GM18907 (cell line): Measurements from ENCODE around the gene CADM1.

Source experiments
- ATAC-seq: cut with Tn5 transposase; IDR thresholded peaks from one replicate; pipeline ENCODE4 v1.9.1; 2021; ENCODE audit warnings: mild to moderate bottlenecking, moderate library complexity; ENCODE audit not compliant: unreplicated experiment

Gene CADM1

DNA sequence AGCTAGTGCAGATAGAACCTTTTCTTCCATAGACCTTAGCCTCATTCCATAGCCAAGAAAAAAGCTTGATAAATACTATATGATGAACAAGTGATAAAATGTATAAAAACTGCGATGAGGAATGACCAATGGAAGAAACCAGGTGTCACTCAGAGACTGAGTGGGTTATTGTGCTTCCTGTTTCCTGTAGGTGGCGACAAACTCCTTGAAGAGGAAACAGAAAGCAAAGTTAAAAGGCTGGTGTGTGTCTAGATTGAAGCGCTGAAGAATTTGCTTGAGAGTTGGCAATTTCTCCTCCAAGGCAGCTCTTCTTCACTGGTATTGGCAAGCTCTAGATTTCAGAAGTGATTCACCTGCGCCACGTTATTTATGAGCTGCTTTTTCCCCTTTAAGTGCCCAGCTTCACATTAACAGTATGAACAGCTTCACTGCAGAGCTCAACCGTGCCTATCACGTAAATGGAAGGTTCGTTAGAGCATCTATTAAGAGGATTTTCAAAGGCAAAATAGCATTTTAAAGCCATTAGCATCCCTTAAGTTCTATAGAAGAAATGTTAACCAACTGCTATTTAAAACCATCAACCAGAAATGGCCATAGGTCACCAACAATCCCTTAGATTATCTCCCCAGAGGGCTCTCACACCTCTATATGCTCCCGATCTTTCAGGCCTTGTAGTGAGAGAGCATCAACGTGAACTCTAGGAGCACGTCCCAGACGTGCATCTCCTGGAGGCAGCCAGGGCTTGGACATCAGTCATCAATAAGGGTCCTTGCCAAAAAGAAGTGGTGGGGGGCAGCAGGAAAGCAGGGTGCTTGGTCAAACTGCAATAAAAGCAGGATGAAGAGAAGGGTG lies 179.4 kb downstream of the CADM1 start:
- ATAC-seq: no peak

- no peak for ATAC-seq
Observed at GRCh38 chr11:115322553-115323203, 181.5 kb downstream of the CADM1 start.

- no peak for ATAC-seq
Observed at GRCh38 chr11:115321605-115322289, 182.5 kb downstream of the CADM1 start.

GRCh38 chr11:115317277-115318185 lies 186.7 kb downstream of the CADM1 start:
- ATAC-seq: no peak

- ATAC-seq: no peak
Observed at GRCh38 chr11:115316696-115317095, 187.5 kb downstream of the CADM1 start.

- ATAC-seq: no peak
Observed at GRCh38 chr11:115314330-115314920, 189.8 kb downstream of the CADM1 start.

DNA sequence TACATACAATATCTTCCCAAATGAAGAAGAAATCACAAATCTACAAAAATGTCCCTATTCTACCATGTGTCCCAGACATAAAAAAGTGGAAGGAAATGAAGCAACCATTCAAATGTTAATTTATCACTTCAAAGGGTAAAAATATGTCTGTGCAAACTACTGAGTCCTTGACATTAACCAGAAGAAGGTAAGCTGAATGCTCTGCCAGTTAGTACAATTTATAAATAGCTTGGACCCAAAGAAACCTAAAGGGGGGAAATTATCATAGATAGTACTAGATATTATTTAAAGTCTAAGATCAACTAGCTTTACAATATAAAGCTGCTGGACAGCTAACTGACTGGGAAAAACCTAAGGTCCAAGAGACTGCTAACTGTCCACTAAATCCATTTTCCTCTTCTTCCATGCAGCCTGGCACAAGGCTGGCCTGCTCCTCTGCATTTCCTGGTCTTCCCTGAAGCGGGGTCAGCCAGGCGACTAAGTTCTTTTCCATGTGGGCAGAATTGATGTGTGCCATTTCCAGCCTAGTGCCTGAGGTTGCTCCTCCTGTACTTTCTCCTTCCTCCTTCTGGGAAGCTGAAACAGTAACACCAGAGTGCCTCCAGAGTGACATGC lies 190.9 kb downstream of the CADM1 start:
- no peak for ATAC-seq

DNA sequence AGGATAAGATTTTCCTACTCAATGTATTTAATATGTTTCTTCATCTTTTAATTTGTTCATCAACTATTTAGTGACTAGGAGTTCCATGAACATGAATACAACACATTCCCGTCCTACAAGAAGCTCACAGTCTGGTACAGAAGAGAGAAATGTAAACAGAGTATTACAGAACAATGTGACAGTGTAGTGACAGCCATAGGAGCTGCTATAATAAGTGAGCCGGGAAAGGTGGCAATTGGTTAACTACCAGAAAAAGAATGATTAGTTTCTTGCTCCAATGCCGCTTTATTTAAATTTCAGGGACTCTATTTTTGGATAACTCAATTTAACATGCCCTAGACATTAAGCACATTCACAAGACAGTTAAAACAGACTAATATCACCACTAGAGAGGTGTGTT lies 192.3 kb downstream of the CADM1 start:
- ATAC-seq: no peak

GRCh38 chr11:115306689-115307088 lies 197.5 kb downstream of the CADM1 start:
- no peak for ATAC-seq

DNA sequence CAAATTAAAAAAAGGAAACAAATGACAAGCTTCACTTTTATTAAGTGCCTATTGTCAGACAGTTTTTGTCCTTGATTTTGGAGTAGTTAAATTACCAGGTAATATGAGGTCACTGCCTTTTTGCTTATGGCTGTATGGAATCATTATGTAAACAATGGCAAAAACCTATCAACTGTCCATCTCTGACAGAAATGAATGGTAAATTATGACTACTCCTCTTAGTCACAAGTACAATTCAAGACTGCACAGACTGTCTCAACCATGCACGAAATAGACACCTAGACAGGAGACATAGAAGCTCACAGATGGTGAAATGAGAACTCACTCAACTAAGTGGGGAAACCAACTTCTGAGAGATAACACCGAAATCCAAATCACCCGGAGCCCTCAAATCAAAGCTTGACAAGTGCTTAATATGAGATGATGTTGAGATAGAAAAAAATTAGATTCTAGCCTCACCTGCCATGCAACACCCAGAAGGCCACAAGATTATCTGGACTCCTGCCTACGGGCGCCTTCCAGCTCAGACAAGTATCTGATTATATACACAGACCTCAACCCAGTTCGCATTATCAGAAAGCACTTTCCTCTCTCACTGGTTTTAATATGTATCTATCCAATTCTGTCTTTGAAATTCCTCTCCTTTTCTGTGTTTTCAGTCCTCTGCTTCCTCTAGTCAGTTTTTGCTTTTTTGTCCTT lies 199.3 kb downstream of the CADM1 start:
- ATAC-seq: no peak

- no peak for ATAC-seq
Observed at GRCh38 chr11:115303929-115304531, 200.2 kb downstream of the CADM1 start.

- no peak for ATAC-seq
Observed at GRCh38 chr11:115302946-115303703, 201.1 kb downstream of the CADM1 start.

GRCh38 chr11:115300660-115301428 lies 203.4 kb downstream of the CADM1 start:
- no peak for ATAC-seq

- no peak for ATAC-seq
Observed at GRCh38 chr11:115298300-115299012, 205.8 kb downstream of the CADM1 start.

- no peak for ATAC-seq
Observed at GRCh38 chr11:115297330-115297729, 206.9 kb downstream of the CADM1 start.

DNA sequence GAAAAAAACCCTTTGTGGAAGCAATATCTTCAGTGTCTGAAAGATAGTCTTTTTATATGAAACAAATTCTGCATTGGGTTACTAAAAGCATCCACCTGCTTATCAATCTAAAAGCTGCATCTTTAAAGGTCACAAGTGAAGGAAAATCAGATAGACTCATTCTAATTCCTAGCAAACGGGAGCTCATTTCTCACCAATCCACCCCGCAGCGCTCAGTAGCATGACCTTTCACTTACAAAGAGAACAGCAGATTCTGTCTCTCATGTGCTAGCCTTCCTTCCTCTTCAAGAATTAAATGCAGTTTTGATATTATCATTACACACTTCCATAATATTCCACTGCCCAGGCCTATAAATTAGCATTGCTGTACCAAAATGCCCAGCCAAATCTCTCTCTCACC lies 212.9 kb downstream of the CADM1 start:
- ATAC-seq: no peak

GRCh38 chr11:115290893-115291292 lies 213.3 kb downstream of the CADM1 start:
- no peak for ATAC-seq
